Stimulated activated CD8-positive, alpha-beta memory T cell treated with anti-CD3 and anti-CD28 coated beads, Interleukin-7, amount 100 ng/mL, for 1 hour (primary cell): Measurements from ENCODE around the gene AHNAK2.
"Not testable (repeated sequence)": the region's sequence is repeated elsewhere in the genome, so short reads cannot be mapped to it uniquely, and the experiment has no call there.

Experiments
- DNase-seq, 2 donors: peaks; one replicate each; pipeline ENCODE4 v3.0.0-alpha.2; 2020; ENCODE audit warnings: low read depth in 2 of 2

The AHNAK2 gene

GRCh38 chr14:104977681-104978653 is at the start of gene AHNAK2:
Gene AHNAK2 (minus strand): TSS chr14:104978374. CDS start chr14:104978237, 137 bp downstream.
- DNase-seq = no peak

GRCh38 chr14:105027718-105028117 is 49.5 kb upstream of the AHNAK2 start:
- not testable (repeated sequence) for DNase-seq

- DNase-seq = no peak
Measured at GRCh38 chr14:105026802-105027563, 48.8 kb upstream of the AHNAK2 start.

GRCh38 chr14:105026033-105026785 is 48.0 kb upstream of the AHNAK2 start:
- DNase-seq = no peak

GRCh38 chr14:105025429-105025828 is 47.3 kb upstream of the AHNAK2 start:
- no peak for DNase-seq

GRCh38 chr14:105023791-105024480 is 45.8 kb upstream of the AHNAK2 start:
- no peak for DNase-seq

GRCh38 chr14:105023144-105023543 is 45.0 kb upstream of the AHNAK2 start:
- DNase-seq = no peak

GRCh38 chr14:105022276-105022670 is 44.1 kb upstream of the AHNAK2 start:
- DNase-seq = no peak

GRCh38 chr14:105021656-105022275 is 43.6 kb upstream of the AHNAK2 start:
- no peak for DNase-seq

- peak; percentile 96 to 97 for DNase-seq
Measured at GRCh38 chr14:105020815-105021655, 42.9 kb upstream of the AHNAK2 start, which contains the start of gene CDCA4. Gene CDCA4 (minus strand): TSS chr14:105021083. CDS start chr14:105011929, 9,154 bp downstream.

- DNase-seq = peak; percentile 26 to 37
Measured at GRCh38 chr14:105019861-105020814, 42.0 kb upstream of the AHNAK2 start.

GRCh38 chr14:105018414-105018813 is 40.2 kb upstream of the AHNAK2 start:
- no peak for DNase-seq

- no peak for DNase-seq
Measured at GRCh38 chr14:105015905-105016304, 37.7 kb upstream of the AHNAK2 start.

- no peak for DNase-seq
Measured at GRCh38 chr14:105015242-105015641, 37.1 kb upstream of the AHNAK2 start.

GRCh38 chr14:105014631-105015030 is 36.5 kb upstream of the AHNAK2 start:
- DNase-seq = no peak

GRCh38 chr14:105014032-105014431 is 35.9 kb upstream of the AHNAK2 start:
- DNase-seq = no peak

- no peak for DNase-seq
Measured at GRCh38 chr14:105013150-105013785, 35.1 kb upstream of the AHNAK2 start.
